Measurements from ENCODE around the gene SRRM3.
"Not testable (repeated sequence)": the region's sequence is repeated elsewhere in the genome, so short reads cannot be mapped to it uniquely, and the experiment has no call there.

Gene SRRM3

GRCh38 chr7:76201732-76202665 lies at the start of gene SRRM3:
Gene SRRM3 (plus strand): TSS chr7:76201896. CDS start chr7:76235067, 33,171 bp downstream.
- DNase-seq, result peak; percentile 90

DNA sequence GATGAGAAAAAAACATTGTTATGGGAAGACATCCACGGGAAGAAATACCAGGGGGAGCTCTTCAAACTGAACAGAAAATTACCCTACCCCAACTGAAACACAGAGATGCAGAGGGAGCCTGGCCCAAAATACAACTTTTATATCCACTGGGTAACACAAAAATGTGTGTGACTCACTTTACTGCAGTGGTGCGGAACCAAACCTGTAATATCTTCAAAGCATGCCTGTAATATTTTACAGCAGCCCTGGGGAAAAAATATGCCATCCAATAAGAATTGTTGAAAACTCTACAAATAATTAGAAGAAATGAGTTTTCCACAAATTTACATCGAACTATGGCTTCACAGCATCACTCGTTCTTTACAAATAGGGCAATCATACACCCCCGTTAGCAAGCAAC lies 49.8 kb upstream of the SRRM3 start:
- no peak for DNase-seq

DNA sequence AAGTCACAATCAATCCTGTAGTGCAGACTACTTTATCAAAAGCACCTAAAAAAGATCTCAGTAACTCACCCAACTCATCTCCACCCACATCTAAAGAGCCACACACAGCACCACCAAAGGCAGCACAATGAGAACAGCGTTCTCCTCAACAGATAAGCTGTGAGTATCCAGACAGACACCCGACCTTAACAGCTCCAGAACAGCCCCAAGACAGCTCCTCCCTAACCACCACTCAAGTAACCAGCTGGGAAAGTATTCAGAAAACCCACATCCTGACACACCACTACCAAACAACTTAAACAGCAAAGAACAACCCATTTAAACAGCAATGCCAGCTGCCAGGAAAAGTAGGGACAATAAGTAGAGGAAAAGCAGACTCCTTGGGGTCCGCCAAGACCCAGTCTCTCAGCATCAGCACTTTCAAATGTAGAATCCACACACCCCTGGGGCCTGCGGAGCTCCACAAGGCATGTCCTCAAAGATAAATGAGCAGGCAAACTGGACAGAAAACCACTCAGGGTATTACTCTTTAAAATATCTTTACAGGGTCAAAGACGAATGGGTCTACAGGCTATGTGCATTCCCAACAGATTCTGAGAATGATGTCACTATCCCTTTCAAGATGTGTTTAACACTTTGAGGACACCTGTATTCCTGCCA lies 48.0 kb upstream of the SRRM3 start:
- not testable (repeated sequence) for DNase-seq

DNA sequence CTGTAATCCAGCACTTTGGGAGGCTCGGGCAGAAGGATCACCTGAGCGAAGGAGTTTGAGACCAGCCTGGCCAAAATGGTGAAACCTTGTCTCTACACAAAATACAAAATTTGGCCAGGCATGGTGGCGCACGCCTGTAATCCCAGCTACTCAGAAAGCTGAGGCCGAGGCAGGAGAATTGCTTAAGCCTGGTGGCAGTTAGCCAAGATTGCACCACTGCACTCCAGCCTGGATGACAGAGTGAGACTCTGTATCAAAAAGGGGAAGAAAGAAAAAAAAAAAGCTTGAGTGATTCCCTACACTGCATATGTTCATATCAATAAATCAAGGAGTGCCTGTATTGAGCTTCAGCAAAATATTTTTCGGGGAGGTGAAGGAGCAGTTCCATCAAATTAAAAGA lies 45.8 kb upstream of the SRRM3 start:
- DNase-seq, result peak; percentile 93

GRCh38 chr7:76156992-76157685 lies 44.6 kb upstream of the SRRM3 start:
- DNase-seq, result not testable (repeated sequence)

- not testable (repeated sequence) for DNase-seq
Measured at GRCh38 chr7:76158416-76158815, 43.3 kb upstream of the SRRM3 start.

GRCh38 chr7:76162416-76163170 lies 39.1 kb upstream of the SRRM3 start:
- DNase-seq, result not testable (repeated sequence)

- DNase-seq, result not testable (repeated sequence)
Measured at GRCh38 chr7:76163812-76164211, 37.9 kb upstream of the SRRM3 start.

DNA sequence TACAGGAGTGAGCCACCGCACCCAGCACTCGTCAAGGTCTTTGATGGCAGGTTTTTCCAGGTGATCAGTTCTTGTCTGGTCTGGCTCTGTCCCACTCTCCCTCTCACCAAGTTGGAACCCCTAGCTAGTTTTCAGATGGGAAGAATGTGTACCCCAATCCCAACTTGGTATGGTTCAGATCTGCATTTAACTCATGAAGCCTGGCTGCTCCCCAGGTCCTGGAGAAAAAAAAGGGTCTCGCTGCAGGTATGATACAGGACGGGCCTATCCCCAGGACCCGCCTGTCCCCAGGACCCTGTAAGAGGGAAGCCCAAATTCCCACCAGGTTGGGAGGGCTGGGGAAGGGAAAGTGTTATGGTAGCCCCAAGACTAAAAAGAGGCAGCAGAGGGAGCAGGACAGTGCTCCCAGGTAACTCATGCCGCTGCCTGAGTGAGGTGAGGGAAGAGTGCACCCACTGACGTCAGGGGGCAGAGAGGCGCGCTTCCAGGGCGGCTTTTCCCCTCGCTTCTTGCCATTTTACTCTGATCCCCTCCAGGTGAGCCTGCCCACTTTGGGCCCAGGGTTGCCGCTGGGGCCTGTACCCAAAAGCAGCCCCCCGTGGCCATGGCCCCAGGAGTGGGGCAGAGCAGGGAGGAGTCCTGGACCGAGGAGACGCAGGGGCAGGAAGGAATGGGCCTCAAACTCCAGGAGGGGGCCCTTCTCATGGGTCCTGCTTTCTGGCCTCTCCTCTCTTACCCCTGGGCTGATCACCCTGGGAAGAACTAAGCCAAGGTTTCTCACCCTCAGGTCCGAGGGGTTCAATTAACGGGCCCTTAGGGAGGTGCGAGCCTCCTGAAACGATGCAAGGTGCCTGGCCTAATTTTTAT lies 36.4 kb upstream of the SRRM3 start:
- no peak for DNase-seq

DNA sequence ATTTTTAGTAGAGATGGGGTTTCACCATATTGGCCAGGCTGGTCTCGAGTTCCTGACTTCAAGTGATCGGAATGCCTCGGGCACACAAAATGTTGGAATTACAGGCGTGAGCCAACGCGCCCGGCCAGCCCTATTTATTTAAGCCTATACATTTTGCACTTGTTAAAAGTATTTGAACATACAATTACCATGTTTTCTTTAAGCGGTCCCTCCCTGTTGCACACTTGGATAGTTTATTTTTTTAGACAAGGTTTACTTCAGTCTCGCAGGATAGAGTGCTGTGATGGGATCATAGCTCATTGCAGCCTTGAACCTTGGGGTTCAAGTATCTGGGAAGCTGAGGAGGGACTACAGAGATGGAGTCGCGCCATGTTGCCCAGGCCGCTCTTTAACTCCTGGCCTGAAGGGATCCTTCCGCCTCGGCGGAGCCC lies 35.7 kb upstream of the SRRM3 start:
- DNase-seq, result no peak

DNA sequence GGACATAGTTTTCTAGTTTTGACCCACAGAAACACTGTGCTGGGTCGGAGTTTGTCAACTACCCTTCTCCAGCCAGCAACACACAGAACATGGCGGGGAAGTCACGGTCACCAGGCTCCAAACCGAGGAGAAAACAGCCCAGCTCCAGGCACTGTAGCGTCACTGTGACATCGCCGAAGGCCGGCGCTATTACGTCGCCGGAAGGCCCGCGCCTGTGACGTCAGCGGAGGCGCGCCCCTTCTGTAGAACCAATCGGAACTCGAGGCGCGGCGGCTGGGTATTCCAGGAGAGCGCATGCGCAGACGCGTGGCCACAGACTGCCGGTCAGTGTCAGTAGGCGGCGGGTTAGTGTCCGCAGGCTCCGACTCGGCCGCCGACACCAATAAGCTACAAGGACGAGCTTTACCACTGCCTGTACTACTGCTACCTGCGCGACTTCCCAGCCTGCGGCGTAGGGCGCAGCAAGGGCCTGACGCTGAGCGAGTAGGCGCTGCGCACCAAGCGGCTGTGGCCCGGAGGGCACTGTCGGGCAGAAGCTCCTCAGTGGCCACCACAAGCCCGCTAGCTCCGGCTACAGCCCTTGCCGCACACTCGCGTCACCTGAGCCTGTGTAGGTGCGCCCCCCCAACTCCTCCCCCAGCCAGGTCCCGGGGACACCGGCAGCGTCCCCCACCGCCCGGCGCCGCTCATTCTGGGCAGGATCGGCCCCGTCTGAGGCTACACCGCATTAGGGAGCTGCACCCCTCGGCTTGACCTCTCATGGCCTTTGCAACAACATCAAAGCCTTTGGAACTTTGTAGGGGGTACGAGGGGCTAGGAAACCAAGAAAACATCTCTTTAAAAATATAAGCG lies 35.1 kb upstream of the SRRM3 start:
- DNase-seq, result peak; percentile 99

GRCh38 chr7:76173566-76174205 lies 28.0 kb upstream of the SRRM3 start:
- DNase-seq, result no peak

GRCh38 chr7:76176951-76177350 lies 24.7 kb upstream of the SRRM3 start:
- DNase-seq, result not testable (repeated sequence)

GRCh38 chr7:76179686-76180085 lies 22.0 kb upstream of the SRRM3 start:
- DNase-seq, result no peak

DNA sequence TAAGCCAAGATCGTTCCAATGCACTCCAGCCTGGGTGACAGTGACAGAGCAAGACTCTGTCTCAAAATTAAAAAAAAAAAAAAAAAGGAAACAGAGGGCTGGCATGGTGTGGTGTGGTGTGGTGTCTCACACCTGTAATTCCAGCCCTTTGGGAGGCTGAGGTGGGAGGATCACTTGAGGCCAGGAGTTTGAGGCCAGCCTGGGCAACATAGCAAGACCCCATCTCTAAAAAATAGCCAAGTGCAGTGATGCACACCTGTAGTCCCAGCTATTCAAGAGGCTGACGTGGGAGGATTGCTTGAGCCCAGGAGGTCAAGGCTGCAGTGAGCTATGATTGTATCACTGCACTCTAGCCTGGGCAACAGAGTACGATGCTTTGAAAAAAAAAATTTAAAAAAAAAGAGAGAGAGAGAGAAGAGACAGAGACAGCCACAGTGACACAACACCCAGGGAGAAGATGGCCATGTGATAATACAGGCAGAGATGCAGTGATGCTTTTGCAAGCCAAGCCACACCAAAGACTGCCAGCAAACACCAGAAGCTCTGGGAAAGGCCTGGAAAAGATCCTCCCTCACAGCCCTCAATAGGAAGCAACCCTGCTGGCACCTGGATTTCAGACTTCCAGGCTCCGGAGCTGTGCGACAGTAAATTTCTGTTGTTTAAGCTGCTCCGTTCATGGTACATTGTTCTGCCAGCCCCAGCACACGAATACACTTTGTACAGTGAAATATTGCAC lies 19.3 kb upstream of the SRRM3 start:
- DNase-seq, result no peak

DNA sequence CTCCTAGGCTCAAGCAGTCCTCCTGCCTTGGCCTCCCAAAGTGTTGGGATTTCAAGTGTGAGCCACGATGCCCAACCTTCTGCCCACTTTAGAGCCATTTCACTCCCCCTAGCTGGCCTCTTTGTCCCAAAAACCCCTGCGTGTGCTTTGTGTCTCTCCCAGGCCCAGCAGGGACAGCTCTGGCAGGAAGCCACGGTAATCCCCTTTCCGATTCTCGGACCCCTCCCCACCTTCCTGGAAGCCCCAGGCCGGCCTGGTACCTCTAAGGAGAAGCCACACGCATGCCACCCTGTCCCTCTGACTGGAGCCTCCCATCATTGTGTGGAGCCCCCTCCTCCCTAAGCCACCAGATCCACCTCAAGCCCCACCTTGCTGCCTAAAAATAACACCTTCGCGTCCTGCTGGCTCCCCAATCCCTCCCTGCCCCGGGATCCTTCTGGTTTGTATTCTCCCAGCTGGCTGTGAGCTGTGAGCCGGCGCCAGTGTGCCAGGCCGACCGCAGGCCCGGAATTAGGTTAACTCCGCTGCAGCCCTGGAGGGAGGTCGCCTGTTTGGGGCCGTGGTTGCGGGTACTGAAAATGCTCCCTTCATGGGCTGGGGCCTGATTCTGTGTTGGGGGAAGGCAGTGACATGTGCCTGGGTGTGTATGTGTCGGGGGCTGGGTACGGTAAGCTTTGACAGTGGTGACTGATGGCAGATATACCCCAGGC lies 16.4 kb upstream of the SRRM3 start:
- no peak for DNase-seq

DNA sequence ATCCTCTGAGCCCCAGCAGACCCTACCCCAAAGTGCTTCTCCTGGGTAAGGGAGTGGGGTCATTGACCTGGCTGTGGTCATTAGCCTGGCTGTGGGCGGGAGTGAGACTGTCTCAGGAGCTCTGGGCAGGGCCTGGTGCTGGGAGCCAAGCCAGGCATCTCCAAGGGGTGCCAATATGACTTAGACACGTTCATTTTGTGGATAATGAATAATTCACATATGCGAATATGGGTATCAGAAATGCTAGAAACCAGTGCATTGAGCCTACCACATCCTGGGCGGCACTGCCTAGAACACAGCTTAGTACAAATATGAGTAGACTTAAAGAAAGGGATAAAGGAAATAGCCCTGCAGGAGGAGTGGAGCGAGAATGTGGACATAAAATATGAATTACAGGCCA lies 14.4 kb upstream of the SRRM3 start:
- no peak for DNase-seq

GRCh38 chr7:76189276-76189675 lies 12.4 kb upstream of the SRRM3 start:
- no peak for DNase-seq

DNA sequence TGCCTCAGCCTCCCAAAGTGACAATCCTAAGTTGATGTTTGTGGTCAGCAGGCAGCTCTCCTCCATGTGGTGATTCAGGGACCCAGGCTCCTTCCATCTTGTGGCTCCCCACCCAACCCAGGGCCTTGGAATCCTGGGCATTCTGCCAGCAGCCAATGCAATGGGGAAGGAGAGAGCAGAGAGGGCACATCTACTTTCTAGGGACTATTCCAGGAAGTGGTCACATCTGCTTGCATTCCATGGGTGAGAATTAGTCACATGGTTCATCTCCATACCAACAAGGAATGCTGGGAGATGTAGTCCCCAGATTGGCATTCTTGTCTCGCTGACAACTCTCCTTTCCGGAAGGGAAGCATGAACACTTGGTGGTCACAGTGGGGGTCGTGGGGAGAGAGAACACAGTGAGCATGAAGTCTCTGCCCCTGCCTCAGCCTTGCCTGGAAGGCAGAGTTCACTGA lies 9.9 kb upstream of the SRRM3 start:
- DNase-seq, result peak; percentile 9

All from suppressor macrophage treated with lipopolysaccharide for 4 hours (primary cell).